Keratinocyte (primary cell): ENCODE data around the gene HOXA10. TPM values are rescaled to one million over a fixed set of nuclear protein-coding genes. Genes with fewer than 3 reads are reported as not detected.

Experiments
- DNase-seq: peaks from one replicate; pipeline ENCODE4 v3.0.0-alpha.2; 2011; ENCODE audit warnings: low read depth, missing footprints, low spot score
- FAIRE-seq: peaks from 2 replicates; lab custom pipeline; 2011; peaks lifted over from hg19 to GRCh38; lab: Jason Lieb, UNC
- H2AFZ ChIP-seq: 2 replicates; pipeline ENCODE4 v1.6.0; 2012; ENCODE audit warnings: low read length, control low read depth, inconsistent platforms; ENCODE audit not compliant: control insufficient read depth
- H3K27ac ChIP-seq: 2 replicates; pipeline ENCODE4 v1.5.1; 2011; ENCODE audit warnings: low read length; ENCODE audit not compliant: control insufficient read depth, insufficient read depth
- H3K27me3 ChIP-seq: 3 replicates; pipeline ENCODE4 v1.6.0; 2011; ENCODE audit warnings: low read length; ENCODE audit not compliant: control insufficient read depth, insufficient read depth; ENCODE audit errors: extremely low read depth
- H3K36me3 ChIP-seq, 2 experiments: 2 replicates in 1 of 2; 3 replicates in 1 of 2; pipeline ENCODE4 v1.5.1; 2011; ENCODE audit warnings: low read length in 2 of 2, mild to moderate bottlenecking in 1 of 2; ENCODE audit not compliant: control insufficient read depth in 2 of 2, insufficient read depth in 2 of 2; ENCODE audit errors: extremely low read depth in 1 of 2
- H3K4me1 ChIP-seq: 3 replicates; pipeline ENCODE4 v1.5.1; 2011; ENCODE audit warnings: low read length; ENCODE audit not compliant: control insufficient read depth, insufficient read depth; ENCODE audit errors: extremely low read depth
- H3K4me2 ChIP-seq: 3 replicates; pipeline ENCODE4 v1.6.0; 2011; ENCODE audit warnings: low read depth, low read length; ENCODE audit not compliant: control insufficient read depth, insufficient read depth; ENCODE audit errors: extremely low read depth
- H3K4me3 ChIP-seq, 3 experiments: fragments of 200-600 bp in 1 of 3; sonication (generic) in 1 of 3; 2 replicates in 2 of 3; 3 replicates in 1 of 3; pipeline ENCODE4 v1.5.1; 2011 to 2016; ENCODE audit warnings: low read length in 3 of 3, mild to moderate bottlenecking in 3 of 3, control low read depth in 2 of 3, inconsistent platforms in 1 of 3, low read depth in 1 of 3, mixed read lengths in 1 of 3, mixed run types in 1 of 3, moderate library complexity in 1 of 3; ENCODE audit not compliant: control insufficient read depth in 2 of 3, insufficient read depth in 2 of 3; ENCODE audit errors: extremely low read depth in 1 of 3
- H3K79me2 ChIP-seq: 2 replicates; pipeline ENCODE4 v1.6.0; 2012; ENCODE audit warnings: low read length; ENCODE audit not compliant: control insufficient read depth, insufficient read depth
- H3K9ac ChIP-seq: 3 replicates; pipeline ENCODE4 v1.6.0; 2011; ENCODE audit warnings: low read length; ENCODE audit not compliant: control insufficient read depth, insufficient read depth; ENCODE audit errors: extremely low read depth
- H3K9me1 ChIP-seq: 3 replicates; pipeline ENCODE4 v1.6.0; 2011; ENCODE audit warnings: low read length; ENCODE audit not compliant: control insufficient read depth, insufficient read depth; ENCODE audit errors: extremely low read depth
- H3K9me3 ChIP-seq: 2 replicates; pipeline ENCODE4 v1.5.1; 2012; ENCODE audit warnings: low read depth, low read length; ENCODE audit not compliant: control insufficient read depth
- H4K20me1 ChIP-seq: 3 replicates; pipeline ENCODE4 v1.6.0; 2011; ENCODE audit warnings: low read length; ENCODE audit not compliant: control insufficient read depth, insufficient read depth; ENCODE audit errors: extremely low read depth
- EZH2 ChIP-seq: IDR thresholded peaks from one replicate; pipeline ENCODE4 v1.6.1; 2012; ENCODE audit warnings: inconsistent platforms, mild to moderate bottlenecking, low read length, moderate library complexity
- dilution Hi-C: fragments of 300-500 bp; cut with MboI; formaldehyde crosslinking; loops from one replicate; pipeline ENCODE4 v1.7.0; 2020; ENCODE audit warnings: low sequenced_read_pairs; ENCODE audit not compliant: extremely low pct_ligation_motif_present
- polyA plus RNA-seq, 5 experiments: library from polyadenylated mRNA; depleted of rRNA in 3 of 5; stranded (reverse) in 3 of 5; stranded (forward) in 1 of 5; unstranded in 1 of 5; fragments of >200 nt; gene quantifications; 1 replicate in 1 of 5; 2 replicates in 3 of 5; 3 replicates in 1 of 5; pipeline versions ENCODE4 v1.2.1 to v1.2.3, GENCODE V29; 2011 to 2012; ENCODE audit warnings: missing spikeins in 2 of 5, low read depth in 1 of 5, low replicate concordance in 1 of 5
- TF ChIP-seq, protein P1 (sequence below), 3 experiments: IDR thresholded peaks in 1 of 3; conservative IDR thresholded peaks in 1 of 3; optimal IDR thresholded peaks in 1 of 3; 2 replicates in 2 of 3; 3 replicates in 1 of 3; pipeline versions ENCODE3 to v1.5.1; 2011; ENCODE audit warnings: low read length in 3 of 3, mild to moderate bottlenecking in 3 of 3, moderate library complexity in 2 of 3, control low read depth in 1 of 3, inconsistent platforms in 1 of 3; ENCODE audit not compliant: insufficient read depth in 2 of 3; ENCODE audit errors: extremely low read depth in 1 of 3

The HOXA10 gene
- polyA plus RNA-seq, 1 donor (not counting 4 experiments of a cell fraction or from before 2014, with no cell fraction given) = 2.4 TPM

DNA sequence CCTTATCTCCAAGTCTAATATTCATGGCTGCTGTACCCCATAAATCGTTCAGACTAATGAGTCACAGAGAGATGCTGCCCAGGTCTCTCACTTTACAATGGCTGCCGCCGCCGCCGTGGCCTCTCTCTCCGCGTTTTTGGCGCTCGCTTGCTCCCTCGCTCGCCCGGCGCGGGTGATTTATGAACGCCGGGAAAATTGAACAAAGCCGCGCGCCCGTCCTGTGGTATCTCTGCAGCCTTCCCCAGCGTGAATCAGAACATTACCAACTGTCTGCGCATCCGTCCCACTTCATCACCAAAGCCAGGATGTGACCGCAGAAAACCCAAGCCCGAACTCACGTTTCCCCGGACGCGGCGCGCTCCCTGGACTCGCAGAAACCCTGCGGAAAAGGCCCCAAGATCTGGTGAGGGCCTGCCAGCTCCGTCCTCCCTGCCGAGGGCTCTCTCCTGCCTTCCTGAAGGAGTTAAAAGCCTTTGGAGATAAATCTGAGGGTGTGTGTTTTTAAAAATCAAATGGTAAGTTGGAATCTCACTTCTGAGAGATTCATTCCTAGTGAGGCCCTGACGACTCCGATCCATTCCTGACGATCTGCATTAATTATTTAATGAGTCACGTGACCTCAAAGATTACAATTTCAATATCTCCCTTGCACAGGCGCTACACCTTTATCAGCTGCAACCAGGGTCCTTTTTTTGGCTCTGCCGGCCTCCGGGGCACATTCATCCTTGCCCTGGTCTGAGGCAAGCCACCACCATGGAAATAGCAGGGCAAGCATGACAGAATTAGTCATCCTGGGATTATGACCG lies 49.8 kb downstream of the HOXA10 start:
- H3K4me1 ChIP-seq = no peaks in the 10 kb centered on the region
- H3K4me2 ChIP-seq = peak overlapping the region; percentile 38
- DNase-seq = no peak
- H4K20me1 ChIP-seq = no peaks in the 10 kb centered on the region
- no peak overlapping the region for H2AFZ ChIP-seq
- H3K79me2 ChIP-seq = no peaks in the 10 kb centered on the region
- no peaks in the 10 kb centered on the region for H3K27me3 ChIP-seq
- dilution Hi-C loops = no loop called here
- no peak for FAIRE-seq
- no peak overlapping the region for H3K4me3 ChIP-seq
- peaks cover 0 to 4% of the 10 kb centered on the region in 2 experiments for H3K36me3 ChIP-seq
- no peak overlapping the region for H3K9ac ChIP-seq
- no peaks in the 10 kb centered on the region for H3K9me3 ChIP-seq
- no peak for TF ChIP-seq EZH2
- TF ChIP-seq, protein P1, sequence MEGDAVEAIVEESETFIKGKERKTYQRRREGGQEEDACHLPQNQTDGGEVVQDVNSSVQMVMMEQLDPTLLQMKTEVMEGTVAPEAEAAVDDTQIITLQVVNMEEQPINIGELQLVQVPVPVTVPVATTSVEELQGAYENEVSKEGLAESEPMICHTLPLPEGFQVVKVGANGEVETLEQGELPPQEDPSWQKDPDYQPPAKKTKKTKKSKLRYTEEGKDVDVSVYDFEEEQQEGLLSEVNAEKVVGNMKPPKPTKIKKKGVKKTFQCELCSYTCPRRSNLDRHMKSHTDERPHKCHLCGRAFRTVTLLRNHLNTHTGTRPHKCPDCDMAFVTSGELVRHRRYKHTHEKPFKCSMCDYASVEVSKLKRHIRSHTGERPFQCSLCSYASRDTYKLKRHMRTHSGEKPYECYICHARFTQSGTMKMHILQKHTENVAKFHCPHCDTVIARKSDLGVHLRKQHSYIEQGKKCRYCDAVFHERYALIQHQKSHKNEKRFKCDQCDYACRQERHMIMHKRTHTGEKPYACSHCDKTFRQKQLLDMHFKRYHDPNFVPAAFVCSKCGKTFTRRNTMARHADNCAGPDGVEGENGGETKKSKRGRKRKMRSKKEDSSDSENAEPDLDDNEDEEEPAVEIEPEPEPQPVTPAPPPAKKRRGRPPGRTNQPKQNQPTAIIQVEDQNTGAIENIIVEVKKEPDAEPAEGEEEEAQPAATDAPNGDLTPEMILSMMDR (optimal IDR thresholded peaks at IDR 0.05 in 1 of 3, IDR thresholded peaks at IDR 0.05 in 1 of 3, conservative IDR thresholded peaks at IDR 0.05 in 1 of 3; ENCODE audit: extremely low read depth in 1 of 3, insufficient read depth in 2 of 3, low read length in 3 of 3) = no peak
- H3K9me1 ChIP-seq = no peaks in the 10 kb centered on the region
- H3K27ac ChIP-seq = no peak overlapping the region

DNA sequence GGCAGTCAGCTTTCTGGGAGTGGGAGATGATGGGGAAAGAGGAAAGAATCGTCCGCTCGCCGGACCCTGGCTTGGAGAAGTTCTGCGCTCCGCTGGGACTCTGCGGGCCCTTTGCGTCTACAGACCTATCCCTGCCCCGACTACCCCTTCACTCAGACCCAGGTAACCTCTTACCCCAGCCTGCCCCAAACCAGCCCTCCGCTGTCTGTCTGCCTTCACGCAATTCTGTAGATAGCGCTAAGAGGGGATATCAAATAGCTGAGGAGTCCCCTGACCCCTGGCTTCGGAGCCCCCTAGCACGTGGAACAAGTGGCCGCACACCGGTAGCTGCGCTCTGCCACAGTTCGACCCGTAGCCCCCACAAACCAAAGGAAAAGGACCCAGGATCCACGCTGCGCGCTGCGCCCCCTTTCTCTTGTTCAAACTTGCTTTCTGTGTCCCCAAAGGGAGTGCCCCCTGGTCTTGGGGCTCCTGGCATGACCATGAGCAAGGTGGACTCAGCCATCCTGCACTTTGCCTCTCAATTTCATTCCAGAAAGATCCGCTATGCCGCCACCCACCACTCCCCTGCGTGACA lies 50.6 kb downstream of the HOXA10 start:
- TF ChIP-seq, protein P1 (optimal IDR thresholded peaks at IDR 0.05 in 1 of 3, IDR thresholded peaks at IDR 0.05 in 1 of 3, conservative IDR thresholded peaks at IDR 0.05 in 1 of 3; ENCODE audit: extremely low read depth in 1 of 3, insufficient read depth in 2 of 3, low read length in 3 of 3) = no peak
- TF ChIP-seq EZH2 = no peak
- Histone ChIP-seq H3K4me2 (peak overlapping the region; percentile 38), H3K9ac (peak overlapping the region; percentile 42), H3K4me1 (no peaks in the 10 kb centered on the region), H3K27ac (no peak overlapping the region), H2AFZ (no peak overlapping the region), H3K4me3 (no peak overlapping the region), H3K9me1 (no peaks in the 10 kb centered on the region), H3K9me3 (no peaks in the 10 kb centered on the region), H3K27me3 (no peaks in the 10 kb centered on the region), H3K79me2 (no peaks in the 10 kb centered on the region), H3K36me3 (peaks cover 0 to 4% of the 10 kb centered on the region in 2 experiments), H4K20me1 (no peaks in the 10 kb centered on the region)
- no peak for FAIRE-seq
- dilution Hi-C loops = no loop called here
- DNase-seq = no peak
